H1 (cell line): Measurements from ENCODE around the gene DNER. TPM values are rescaled to one million over a fixed set of nuclear protein-coding genes. Genes with fewer than 3 reads are reported as not detected.

Experiments
- RNF2 ChIP-seq: fragments of 200-900, 300-1000 bp; sonication (generic); IDR thresholded peaks from 2 replicates; pipeline ENCODE4 v1.7.1; 2016; ENCODE audit warnings: borderline replicate concordance, low read depth, mild to moderate bottlenecking, antibody characterized with exemption, low read length; ENCODE audit not compliant: poor library complexity, severe bottlenecking; ENCODE audit errors: missing control alignments
- TEAD4 ChIP-seq: IDR thresholded peaks from 2 replicates; pipeline ENCODE4 v1.6.1; 2012; ENCODE audit warnings: low read depth, low read length, inconsistent platforms, mixed read lengths
- ZNF274 ChIP-seq: IDR thresholded peaks from 2 replicates; pipeline ENCODE4 v1.7.0; 2012; ENCODE audit warnings: low read length, borderline replicate concordance; ENCODE audit errors: extremely low read depth
- polyA plus RNA-seq, 7 experiments: library from polyadenylated mRNA; depleted of rRNA in 3 of 7; stranded (reverse) in 5 of 7; unstranded in 2 of 7; fragments of >200 nt in 5 of 7; fragments of 200-250 nt in 2 of 7; gene quantifications; 1 replicate in 5 of 7; 2 replicates in 1 of 7; 4 replicates in 1 of 7; pipeline versions ENCODE4 v1.2.1 to v1.2.3, GENCODE V29; 2011 to 2013; ENCODE audit warnings: missing spikeins in 2 of 7, mixed read lengths in 2 of 7
- total RNA-seq: library from RNA; stranded (reverse); fragmentation: NEBNext Ultra II Directional; extraction: Animal tissue kit (Norgen Biotek cat#: 25700); gene quantifications from 2 replicates; pipeline ENCODE4 v1.2.1, GENCODE V29; 2021

Gene DNER
- total and polyA plus RNA-seq, 2 of the 8 experiments (the other 6 are each of a cell fraction or from before 2014, with no cell fraction given) = 6.8 to 16.3 TPM

DNA sequence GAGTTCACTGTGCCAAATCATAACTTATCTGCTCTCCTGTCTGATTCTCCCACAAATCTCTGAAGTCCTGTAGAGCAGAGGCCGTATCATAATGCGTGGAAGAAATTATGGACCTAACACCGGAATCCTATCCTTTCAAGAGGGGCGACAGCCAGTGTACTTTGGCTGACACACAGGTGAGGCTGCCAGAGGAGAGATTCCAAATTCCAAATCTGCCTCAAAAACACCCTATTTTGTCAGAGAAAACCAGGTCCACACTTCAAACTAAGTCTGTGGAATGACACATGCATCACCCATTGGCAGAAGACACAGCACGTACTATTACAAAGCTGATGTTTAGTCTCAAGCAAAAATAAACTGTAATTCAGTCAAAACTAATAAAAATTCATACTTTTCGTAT is 304.1 kb downstream of the DNER start (continued):
- TF ChIP-seq ZNF274 (no peak), RNF2 (no peak), TEAD4 (no peak)
